Stimulated activated CD4-positive, alpha-beta T cell treated with anti-CD3 and anti-CD28 coated beads, Interleukin-2, amount 100 ng/mL, for 24 hours (primary cell): ENCODE data around the gene SCAPER.

Experiments used
- DNase-seq, 2 donors: peaks; one replicate each; pipeline ENCODE4 v3.0.0-alpha.2; 2020

Gene SCAPER, protein sequence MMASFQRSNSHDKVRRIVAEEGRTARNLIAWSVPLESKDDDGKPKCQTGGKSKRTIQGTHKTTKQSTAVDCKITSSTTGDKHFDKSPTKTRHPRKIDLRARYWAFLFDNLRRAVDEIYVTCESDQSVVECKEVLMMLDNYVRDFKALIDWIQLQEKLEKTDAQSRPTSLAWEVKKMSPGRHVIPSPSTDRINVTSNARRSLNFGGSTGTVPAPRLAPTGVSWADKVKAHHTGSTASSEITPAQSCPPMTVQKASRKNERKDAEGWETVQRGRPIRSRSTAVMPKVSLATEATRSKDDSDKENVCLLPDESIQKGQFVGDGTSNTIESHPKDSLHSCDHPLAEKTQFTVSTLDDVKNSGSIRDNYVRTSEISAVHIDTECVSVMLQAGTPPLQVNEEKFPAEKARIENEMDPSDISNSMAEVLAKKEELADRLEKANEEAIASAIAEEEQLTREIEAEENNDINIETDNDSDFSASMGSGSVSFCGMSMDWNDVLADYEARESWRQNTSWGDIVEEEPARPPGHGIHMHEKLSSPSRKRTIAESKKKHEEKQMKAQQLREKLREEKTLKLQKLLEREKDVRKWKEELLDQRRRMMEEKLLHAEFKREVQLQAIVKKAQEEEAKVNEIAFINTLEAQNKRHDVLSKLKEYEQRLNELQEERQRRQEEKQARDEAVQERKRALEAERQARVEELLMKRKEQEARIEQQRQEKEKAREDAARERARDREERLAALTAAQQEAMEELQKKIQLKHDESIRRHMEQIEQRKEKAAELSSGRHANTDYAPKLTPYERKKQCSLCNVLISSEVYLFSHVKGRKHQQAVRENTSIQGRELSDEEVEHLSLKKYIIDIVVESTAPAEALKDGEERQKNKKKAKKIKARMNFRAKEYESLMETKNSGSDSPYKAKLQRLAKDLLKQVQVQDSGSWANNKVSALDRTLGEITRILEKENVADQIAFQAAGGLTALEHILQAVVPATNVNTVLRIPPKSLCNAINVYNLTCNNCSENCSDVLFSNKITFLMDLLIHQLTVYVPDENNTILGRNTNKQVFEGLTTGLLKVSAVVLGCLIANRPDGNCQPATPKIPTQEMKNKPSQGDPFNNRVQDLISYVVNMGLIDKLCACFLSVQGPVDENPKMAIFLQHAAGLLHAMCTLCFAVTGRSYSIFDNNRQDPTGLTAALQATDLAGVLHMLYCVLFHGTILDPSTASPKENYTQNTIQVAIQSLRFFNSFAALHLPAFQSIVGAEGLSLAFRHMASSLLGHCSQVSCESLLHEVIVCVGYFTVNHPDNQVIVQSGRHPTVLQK (N-terminal part only)

DNA sequence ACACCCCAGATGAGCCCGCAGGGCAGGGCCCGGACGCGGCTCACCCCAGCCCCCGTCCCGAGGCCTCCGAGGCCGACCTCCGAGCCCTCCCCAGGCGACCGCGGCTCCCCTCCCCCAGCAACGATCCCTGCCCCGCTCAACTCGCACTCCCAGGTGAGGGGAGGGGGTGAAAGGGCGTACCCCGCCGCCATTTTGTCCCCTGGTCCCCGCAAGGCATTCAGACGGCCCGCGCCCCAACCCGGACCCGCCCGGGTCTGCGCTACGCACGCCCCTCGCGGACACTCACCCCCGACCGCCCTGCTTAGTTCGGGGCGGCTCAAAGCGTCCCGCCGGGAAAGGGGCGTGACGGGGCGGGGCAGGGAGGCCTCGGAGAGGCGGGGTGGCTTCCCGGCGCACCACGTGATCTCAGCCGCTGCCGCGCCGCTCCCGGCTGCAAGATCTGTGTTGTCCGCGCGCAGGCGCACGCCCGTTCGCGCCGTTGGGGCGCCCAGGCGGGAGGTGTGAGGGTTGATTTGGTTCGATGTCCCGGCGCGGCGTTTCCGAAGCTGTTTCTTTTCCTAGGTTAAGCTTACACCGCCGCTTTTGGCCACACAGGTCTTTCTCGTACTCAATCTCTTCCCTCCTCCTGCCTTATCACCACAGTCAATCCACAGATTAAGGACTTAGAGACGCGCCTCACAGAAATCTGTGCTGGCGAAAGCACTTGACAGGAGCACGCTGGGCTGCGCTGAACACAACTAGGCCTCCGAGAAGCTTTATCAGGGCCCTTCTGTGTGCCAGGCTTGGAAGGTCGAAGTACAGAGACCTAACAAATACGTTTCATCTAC, at the start of gene SCAPER:
TSS of gene SCAPER (minus strand) at position 328 of the 827 bp plus-strand sequence. CDS start 21,523 bp downstream, outside the sequence.
- DNase-seq: peak; percentile 92 to 96

- DNase-seq: no peak
Measured at GRCh38 chr15:76954744-76955143, 49.6 kb upstream of the SCAPER start.

DNA sequence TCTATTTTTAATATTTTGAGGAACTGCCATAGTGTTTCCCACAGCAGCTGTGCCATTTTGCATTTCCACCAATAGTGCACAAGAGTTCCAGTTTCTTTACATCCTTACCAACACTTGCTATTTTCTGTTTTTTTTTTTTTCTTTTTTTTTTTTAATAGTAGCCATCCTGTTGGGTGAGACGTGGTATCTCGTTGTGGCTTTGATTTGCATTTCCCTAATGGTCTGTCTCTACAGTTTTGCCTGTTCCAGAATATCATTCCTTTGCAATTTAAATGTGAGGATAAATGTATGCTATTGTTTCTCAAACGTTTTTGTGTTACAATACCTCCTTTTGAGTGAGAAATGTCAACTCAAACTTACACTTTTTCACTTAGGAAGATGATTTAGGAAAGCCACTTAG, 48.8 kb upstream of the SCAPER start:
- DNase-seq: no peak

DNA sequence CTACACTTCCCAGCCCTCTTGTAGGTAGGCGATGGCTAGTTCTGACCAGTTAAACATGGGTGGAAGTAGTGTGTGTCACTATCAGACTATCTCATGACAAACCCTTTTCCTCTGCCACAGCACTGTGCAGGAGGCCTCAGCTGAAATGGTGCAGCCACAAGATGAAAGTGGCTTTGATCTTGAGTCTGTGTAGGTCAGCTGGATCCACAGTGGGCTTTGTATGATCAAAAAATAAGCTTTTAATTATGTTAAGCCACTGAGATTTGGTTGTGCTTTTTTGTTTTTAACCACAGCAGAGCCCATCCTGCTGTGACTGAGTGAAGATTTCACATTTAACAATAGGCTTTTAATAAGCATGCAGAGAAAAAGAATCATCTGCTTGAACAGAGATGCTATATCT, 46.1 kb upstream of the SCAPER start:
- DNase-seq: no peak

GRCh38 chr15:76947454-76947853, 42.3 kb upstream of the SCAPER start:
- DNase-seq: no peak

DNA sequence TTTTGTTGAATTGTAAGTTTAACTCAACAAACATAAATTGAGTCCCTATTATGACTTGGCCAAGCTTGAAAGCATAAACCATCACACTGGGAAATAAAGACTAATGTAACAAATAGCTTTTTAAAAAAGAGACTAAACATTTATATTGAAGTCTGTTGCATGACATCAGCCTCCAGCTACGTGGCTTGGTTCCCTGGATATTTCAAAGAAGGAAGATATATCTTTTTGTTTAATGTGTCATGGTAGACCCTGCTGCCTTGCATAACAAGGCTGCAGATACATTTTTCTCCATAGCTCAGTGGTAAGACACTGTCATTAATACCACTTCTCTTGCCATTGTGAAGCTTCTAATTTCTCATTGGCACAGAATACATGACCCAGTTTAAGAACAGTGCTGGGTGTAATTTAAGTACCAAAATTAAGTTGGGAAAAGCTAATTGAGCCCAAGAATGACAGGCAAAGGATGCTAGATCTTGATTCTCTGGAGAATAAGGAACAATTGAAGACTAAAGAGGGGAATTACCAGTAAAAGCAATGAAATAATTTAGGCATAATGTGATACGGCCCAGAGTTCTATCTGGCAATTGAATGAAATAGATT, 40.5 kb upstream of the SCAPER start:
- DNase-seq: no peak

- no peak for DNase-seq
Measured at GRCh38 chr15:76942331-76942730, 37.2 kb upstream of the SCAPER start.

GRCh38 chr15:76941636-76942035, 36.5 kb upstream of the SCAPER start:
- DNase-seq: no peak

- DNase-seq: no peak
Measured at GRCh38 chr15:76939715-76940114, 34.6 kb upstream of the SCAPER start.

DNA sequence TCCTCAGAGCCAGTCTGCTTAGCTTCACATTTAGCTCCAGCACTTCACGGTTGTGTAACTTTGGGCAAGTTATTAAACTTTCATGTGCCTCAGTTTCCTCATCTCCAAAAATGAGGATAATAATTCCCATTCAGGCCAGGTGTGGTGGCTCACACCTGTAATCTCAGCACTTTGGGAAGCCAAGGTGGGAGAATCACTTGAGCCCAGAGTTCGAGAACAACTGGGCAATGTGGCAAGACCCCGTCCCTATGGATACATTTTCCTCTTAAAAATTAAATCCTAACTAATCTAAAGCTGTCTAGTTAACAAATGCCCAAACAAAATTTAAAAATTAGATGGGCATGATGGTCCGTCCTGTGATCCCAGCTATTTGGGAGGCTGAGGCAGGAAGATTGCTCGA, 33.6 kb upstream of the SCAPER start:
- DNase-seq: no peak

GRCh38 chr15:76936671-76937070, 31.5 kb upstream of the SCAPER start:
- no peak for DNase-seq

GRCh38 chr15:76935620-76936019, 30.5 kb upstream of the SCAPER start:
- DNase-seq: no peak

GRCh38 chr15:76932135-76932966, 27.2 kb upstream of the SCAPER start:
- peak in 1 of 2 donors; percentile 24 for DNase-seq

DNA sequence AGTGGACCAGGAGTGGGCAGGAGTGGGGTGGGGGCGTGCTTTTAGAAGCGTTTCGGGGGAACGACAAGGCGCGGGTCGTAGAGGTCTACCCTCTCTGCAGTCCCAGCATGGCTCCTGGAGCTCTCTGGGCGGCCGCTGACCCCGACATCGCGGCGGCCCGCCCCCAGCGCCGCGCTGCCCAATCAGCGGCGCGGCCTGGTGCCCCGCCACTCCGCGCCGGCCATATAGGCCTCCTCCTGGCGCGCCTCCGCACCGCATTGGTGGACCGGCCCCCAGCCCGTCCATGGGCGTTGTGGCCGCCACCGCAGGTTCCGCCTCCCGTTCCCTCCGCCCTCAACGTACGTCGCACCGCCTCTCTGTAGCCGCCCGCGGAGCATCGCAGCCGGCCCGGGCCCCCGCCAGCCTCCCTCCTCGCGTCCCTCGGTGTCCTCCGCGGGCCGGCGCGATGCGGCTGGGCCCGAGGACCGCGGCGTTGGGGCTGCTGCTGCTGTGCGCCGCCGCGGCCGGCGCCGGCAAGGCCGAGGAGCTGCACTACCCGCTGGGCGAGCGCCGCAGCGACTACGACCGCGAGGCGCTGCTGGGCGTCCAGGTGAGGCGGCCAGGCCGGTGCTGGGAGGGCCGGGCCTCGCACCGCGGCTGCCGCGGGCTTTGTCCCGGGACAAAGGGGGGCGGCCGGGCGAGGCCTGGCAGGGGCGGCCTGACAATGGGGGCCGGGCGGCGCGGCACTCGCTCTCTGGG, 26.4 kb upstream of the SCAPER start, which contains the start of gene RCN2:
TSS of gene RCN2 (plus strand) at position 353 of the 738 bp plus-strand sequence. CDS start at position 446, 93 bp downstream.
- DNase-seq: peak; percentile 91 to 95

DNA sequence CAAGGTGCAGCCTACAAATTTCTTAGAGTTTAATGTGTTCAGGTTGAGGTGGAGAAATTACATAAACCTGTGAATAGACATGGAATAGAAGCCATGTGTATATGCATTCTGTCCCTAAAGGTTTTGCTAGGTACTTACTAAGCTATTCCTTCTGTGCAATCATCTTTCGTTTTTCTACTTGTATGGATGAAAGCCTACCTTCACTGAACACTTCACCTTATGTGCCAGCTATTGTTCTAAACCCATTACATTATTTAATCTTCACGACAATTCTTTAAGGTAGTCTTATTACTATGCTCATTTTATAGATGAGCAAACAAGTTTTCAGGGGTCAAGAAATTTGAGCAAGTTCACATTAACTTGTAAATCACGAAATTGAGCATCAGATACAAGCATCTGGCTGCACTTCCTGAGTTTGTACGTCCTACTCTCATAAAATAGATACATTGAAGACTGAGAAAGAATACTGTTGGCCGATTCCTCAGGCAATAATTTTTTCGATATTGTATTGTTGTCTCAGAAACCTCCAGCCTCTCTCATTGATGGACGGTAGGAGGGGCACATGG, 25.8 kb upstream of the SCAPER start:
- no peak for DNase-seq

DNA sequence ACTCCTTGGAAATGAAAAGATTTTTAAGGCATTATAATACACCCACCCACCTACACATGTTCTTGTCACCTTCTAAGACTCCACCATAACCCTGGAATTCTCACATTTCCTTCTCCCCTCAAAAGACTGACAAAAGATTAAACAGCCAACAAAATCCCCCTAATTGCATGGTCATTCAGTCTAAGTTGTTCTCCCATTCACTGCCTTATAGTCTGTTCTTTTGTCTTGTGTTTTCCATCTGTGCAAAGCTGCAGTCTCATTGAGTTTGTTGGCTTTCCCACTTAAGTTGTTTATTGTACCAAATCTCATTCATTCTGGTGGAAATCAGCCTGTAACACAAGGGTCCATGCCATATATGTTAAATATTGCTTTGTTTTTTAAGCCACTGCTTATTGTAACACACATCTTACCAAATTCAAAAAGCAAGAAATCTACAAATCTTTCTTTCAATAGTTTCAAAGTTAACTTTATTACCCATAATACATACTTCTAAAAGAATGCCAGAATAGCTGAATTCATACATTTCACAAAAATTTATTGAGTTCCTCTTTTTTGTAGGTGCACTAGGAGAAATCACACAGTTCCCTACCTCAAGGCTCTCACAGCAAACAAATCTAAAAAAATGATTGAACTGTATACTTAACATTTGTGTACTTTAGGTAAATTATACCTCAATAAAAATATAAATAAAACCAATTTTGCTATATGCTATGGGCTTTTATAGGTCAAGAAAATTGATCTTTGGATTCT, 24.0 kb upstream of the SCAPER start:
- no peak for DNase-seq

GRCh38 chr15:76928201-76928600, 23.1 kb upstream of the SCAPER start:
- no peak for DNase-seq

GRCh38 chr15:76916369-76916768, 11.2 kb upstream of the SCAPER start:
- DNase-seq: no peak

GRCh38 chr15:76913737-76914136, 8.6 kb upstream of the SCAPER start:
- DNase-seq: no peak
